Breast epithelium (tissue), 4 donors: ENCODE data around the gene NMD3. TPM values are rescaled to one million over a fixed set of nuclear protein-coding genes. Genes with fewer than 3 reads are reported as not detected.

Source experiments
- DNase-seq, 2 donors: peaks; one replicate each; pipeline ENCODE4 v3.0.0-alpha.2; 2019; ENCODE audit warnings: low spot score in 2 of 2
- H3K27ac ChIP-seq, 2 donors: fragments of 200-600 bp; sonication (generic) in 1 of 2; one replicate each; pipeline ENCODE4 v1.5.1; 2016 to 2019; ENCODE audit warnings: mild to moderate bottlenecking in 1 of 2
- H3K27me3 ChIP-seq, 2 donors: fragments of 200-600 bp; sonication (generic) in 1 of 2; one replicate each; pipeline versions ENCODE4 v1.5.1 to v1.6.0; 2017 to 2019; ENCODE audit warnings: control low read depth in 1 of 2, mild to moderate bottlenecking in 1 of 2
- H3K36me3 ChIP-seq: fragments of 200-600 bp; one replicate; pipeline ENCODE4 v1.5.1; 2019
- H3K4me1 ChIP-seq, 2 donors: fragments of 200-600 bp; sonication (generic); one replicate each; pipeline ENCODE4 v1.5.1; 2016 to 2019; ENCODE audit warnings: control low read depth in 1 of 2
- H3K4me3 ChIP-seq, 3 donors: fragments of 200-600 bp; sonication (generic); 1 replicate in 2 of 3; 2 replicates in 1 of 3; pipeline ENCODE4 v1.5.1; 2016 to 2019; ENCODE audit warnings: mild to moderate bottlenecking in 3 of 3, moderate library complexity in 2 of 3
- H3K9me3 ChIP-seq, 2 donors: fragments of 200-600 bp; sonication (generic) in 1 of 2; one replicate each; pipeline ENCODE4 v1.5.1; 2016 to 2019; ENCODE audit warnings: control low read depth in 1 of 2
- POLR2A ChIP-seq: fragments of 450-650 bp; IDR thresholded peaks from one replicate; pipeline ENCODE4 v1.6.1; 2016; ENCODE audit warnings: antibody characterized with exemption, mild to moderate bottlenecking, moderate library complexity
- POLR2AphosphoS5 ChIP-seq, 3 donors: sonication (generic); formaldehyde crosslinking; IDR thresholded peaks; one replicate each; pipeline ENCODE4 v1.6.1; 2017; ENCODE audit warnings: antibody characterized with exemption in 3 of 3
- intact Hi-C: fragments of 100-400 bp; cut with DNase I; formaldehyde crosslinking; loops from one replicate; pipeline ENCODE4 v1.15.1; 2023; ENCODE audit warnings: low total_unique reads
- total RNA-seq, 3 donors: library from RNA; depleted of rRNA; stranded (reverse); fragments of >200 nt; gene quantifications; one replicate each; pipeline ENCODE4 v1.1.0, GENCODE V29; 2016
- TF ChIP-seq, protein P1 (sequence below), 3 donors: fragments of 450-650 bp; IDR thresholded peaks; one replicate each; pipeline ENCODE4 v1.5.1; 2016 to 2017; ENCODE audit warnings: antibody characterized with exemption in 3 of 3, mild to moderate bottlenecking in 3 of 3, moderate library complexity in 3 of 3

Gene NMD3
- total RNA-seq, 3 donors from 2014 or later: 53.3 to 69.7 (median 56.0) TPM

DNA sequence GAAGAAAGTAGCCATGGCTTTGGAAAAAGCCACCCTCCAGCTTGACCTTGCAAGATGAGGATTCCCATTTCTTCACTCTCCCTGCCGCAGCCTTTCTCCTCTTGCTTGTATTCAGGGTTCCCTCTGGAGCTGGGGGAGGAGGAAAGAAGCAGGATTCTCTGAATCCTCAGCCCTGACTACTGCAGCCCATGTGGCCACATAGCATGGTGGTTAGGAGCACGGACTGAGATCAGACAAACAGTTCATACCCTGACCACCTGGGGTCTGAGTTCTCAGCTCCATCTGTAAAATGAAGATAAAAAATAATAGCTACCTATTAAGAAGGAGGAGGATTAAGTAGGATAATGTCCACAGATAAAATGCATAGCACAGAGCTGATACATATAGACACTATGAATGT, 72.3 kb downstream of the NMD3 start:
- TF ChIP-seq, protein P1, sequence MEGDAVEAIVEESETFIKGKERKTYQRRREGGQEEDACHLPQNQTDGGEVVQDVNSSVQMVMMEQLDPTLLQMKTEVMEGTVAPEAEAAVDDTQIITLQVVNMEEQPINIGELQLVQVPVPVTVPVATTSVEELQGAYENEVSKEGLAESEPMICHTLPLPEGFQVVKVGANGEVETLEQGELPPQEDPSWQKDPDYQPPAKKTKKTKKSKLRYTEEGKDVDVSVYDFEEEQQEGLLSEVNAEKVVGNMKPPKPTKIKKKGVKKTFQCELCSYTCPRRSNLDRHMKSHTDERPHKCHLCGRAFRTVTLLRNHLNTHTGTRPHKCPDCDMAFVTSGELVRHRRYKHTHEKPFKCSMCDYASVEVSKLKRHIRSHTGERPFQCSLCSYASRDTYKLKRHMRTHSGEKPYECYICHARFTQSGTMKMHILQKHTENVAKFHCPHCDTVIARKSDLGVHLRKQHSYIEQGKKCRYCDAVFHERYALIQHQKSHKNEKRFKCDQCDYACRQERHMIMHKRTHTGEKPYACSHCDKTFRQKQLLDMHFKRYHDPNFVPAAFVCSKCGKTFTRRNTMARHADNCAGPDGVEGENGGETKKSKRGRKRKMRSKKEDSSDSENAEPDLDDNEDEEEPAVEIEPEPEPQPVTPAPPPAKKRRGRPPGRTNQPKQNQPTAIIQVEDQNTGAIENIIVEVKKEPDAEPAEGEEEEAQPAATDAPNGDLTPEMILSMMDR (IDR thresholded peaks at IDR 0.05): no peak
- TF ChIP-seq POLR2AphosphoS5 (IDR thresholded peaks at IDR 0.05) (no peak), POLR2A (no peak)
- Histone ChIP-seq H3K9me3 (peaks cover 0 to 8% of the 10 kb centered on the region in 2 donors), H3K4me3 (no peak overlapping the region), H3K27ac (no peak overlapping the region), H3K4me1 (no peaks in the 10 kb centered on the region), H3K36me3 (no peaks in the 10 kb centered on the region), H3K27me3 (no peaks in the 10 kb centered on the region)
- intact Hi-C loops: loop anchor here (10.0 kb wide), 1 partner anchor 1301 kb away; no protein-coding TSS in a partner anchor
- no peak for DNase-seq

DNA sequence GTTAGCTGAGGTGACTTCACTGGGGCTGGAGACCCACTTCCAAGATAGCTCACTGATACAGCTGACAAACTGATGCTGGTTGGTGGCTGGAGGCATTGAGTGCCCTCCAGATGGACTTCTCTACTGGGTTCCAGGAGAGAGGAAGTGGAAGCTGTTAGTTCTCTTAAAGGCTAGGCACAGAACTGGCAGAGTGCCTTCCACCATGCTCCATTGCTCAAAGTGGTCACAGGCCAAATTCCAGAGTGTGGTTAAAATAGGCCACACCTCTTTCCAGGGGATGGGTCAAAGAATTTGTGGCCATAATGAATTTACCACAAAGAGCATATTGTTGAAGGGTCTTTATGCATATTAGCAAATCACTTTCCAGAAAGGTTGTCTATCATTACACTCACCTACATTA, 74.2 kb downstream of the NMD3 start:
- DNase-seq: no peak

DNA sequence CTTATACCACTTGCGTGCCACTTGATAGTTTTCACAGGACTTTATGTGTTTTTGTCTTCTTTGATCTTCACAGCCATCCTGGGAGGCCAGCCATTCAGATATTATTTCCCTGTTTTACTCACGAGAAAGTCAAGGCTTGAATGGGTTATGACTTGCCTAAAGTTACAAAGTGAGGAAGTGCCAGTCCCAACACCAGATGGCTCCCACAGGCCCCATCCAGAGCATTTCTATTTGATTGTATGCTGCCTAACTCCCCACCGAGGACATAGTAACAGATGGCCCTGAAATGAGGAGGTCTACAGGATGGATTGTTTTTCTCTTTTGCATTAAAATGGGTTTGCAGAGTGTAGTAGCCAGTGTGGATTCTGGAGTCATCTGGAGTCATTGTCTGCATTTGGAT, 75.7 kb downstream of the NMD3 start:
- H3K27ac ChIP-seq: no peak overlapping the region
- no peaks in the 10 kb centered on the region for H3K27me3 ChIP-seq
- no peak for TF ChIP-seq POLR2A
- TF ChIP-seq, protein P1 (IDR thresholded peaks at IDR 0.05): no peak
- TF ChIP-seq POLR2AphosphoS5 (IDR thresholded peaks at IDR 0.05): no peak
- DNase-seq: no peak
- H3K4me1 ChIP-seq: no peaks in the 10 kb centered on the region
- H3K4me3 ChIP-seq: no peak overlapping the region
- H3K9me3 ChIP-seq: peaks cover 0 to 8% of the 10 kb centered on the region in 2 donors
- H3K36me3 ChIP-seq: no peaks in the 10 kb centered on the region
- intact Hi-C loops: loop anchor here (10.0 kb wide), 1 partner anchor 1298 kb away; no protein-coding TSS in a partner anchor

More for the DNA sequence above, 74.2 kb downstream of the NMD3 start:
- Histone ChIP-seq H3K4me3 (no peak overlapping the region), H3K27ac (no peak overlapping the region), H3K36me3 (no peaks in the 10 kb centered on the region), H3K4me1 (no peaks in the 10 kb centered on the region), H3K9me3 (peaks cover 0 to 8% of the 10 kb centered on the region in 2 donors), H3K27me3 (no peaks in the 10 kb centered on the region)
- TF ChIP-seq POLR2AphosphoS5 (IDR thresholded peaks at IDR 0.05): no peak
- TF ChIP-seq POLR2A: no peak
- TF ChIP-seq, protein P1 (IDR thresholded peaks at IDR 0.05): no peak
- intact Hi-C loops: loop anchor here (10.0 kb wide), 1 partner anchor 1299 kb away; no protein-coding TSS in a partner anchor

Other genes with a start within 250 kb of the NMD3 start
- 10 to 100 TPM in 2 of 3 donors, 1 to 10 TPM in 1; 4.5 to 14.6 (median 10.8) TPM for gene B3GALNT1, start 116.0 kb upstream of the NMD3 start, total RNA-seq
- 1 to 10 TPM in 2 of 3 donors, under 1 TPM in 1; 0.16 to 2.0 (median 1.5) TPM for gene SPTSSB, start 150.2 kb downstream of the NMD3 start, total RNA-seq